GM12878 (cell line): ENCODE data around the gene TMEM178A. TPM values are rescaled to one million over a fixed set of nuclear protein-coding genes. Genes with fewer than 3 reads are reported as not detected.

Source experiments
- ATAC-seq: fragments of 200-7000 bp; cut with Tn5 transposase; 3 replicates; pipeline ENCODE4 v1.9.1; 2020; ENCODE audit warnings: mild to moderate bottlenecking, moderate library complexity
- BruUV-seq: library from RNA; stranded (reverse); fragments of 400-500 nt; replicated peaks from 2 replicates; lab custom pipeline; 2021; lab: Mats Ljungman, UMichigan
- CTCF ChIA-PET: fragments of 300-600 bp; sonication (Branson Sonifier 250); formaldehyde crosslinking; extraction: SDS; loops from one replicate; lab custom pipeline; 2021; ENCODE audit warnings: inconsistent platforms; lab: Yijun Ruan, JAX
- POLR2A ChIA-PET: fragments of 350-600 bp; formaldehyde crosslinking; extraction: SDS; loops from one replicate; lab custom pipeline; 2021; ENCODE audit warnings: inconsistent platforms; lab: Charles Lee
- RAD21 ChIA-PET: fragments of 300-600 bp; sonication (Branson Sonifier 250); formaldehyde crosslinking; loops from one replicate; lab custom pipeline; 2023; ENCODE audit warnings: antibody characterized with exemption; ENCODE audit not compliant: unreplicated experiment; lab: Charles Lee
- SMC1A ChIA-PET: fragments of 300-600 bp; sonication (Branson Sonifier 250); formaldehyde crosslinking; loops from one replicate; lab custom pipeline; 2023; ENCODE audit not compliant: unreplicated experiment, uncharacterized antibody; lab: Charles Lee
- DNase-seq: peaks from one replicate; pipeline ENCODE4 v3.0.0-alpha.2; 2011; ENCODE audit warnings: low read depth, low spot score
- FAIRE-seq: peaks from 3 replicates; lab custom pipeline; 2011; peaks lifted over from hg19 to GRCh38; lab: Jason Lieb, UNC
- H2AFZ ChIP-seq: 2 replicates; pipeline ENCODE4 v1.6.0; 2011; ENCODE audit warnings: low read depth, low read length, control low read depth; ENCODE audit not compliant: control insufficient read depth
- H3K27ac ChIP-seq: 2 replicates; pipeline ENCODE4 v1.5.1; 2011; ENCODE audit warnings: control low read depth; ENCODE audit not compliant: control insufficient read depth, insufficient read depth
- H3K27me3 ChIP-seq, 2 experiments: replicated peaks in 1 of 2; 2 replicates each; pipeline versions ENCODE4 v1.6.0 to v1.6.1; 2011; ENCODE audit warnings: low read length in 1 of 2; ENCODE audit not compliant: control insufficient read depth in 2 of 2, insufficient read depth in 2 of 2
- H3K36me3 ChIP-seq, 2 experiments: 2 replicates each; pipeline ENCODE4 v1.5.1; 2011; ENCODE audit warnings: low read length in 1 of 2; ENCODE audit not compliant: control insufficient read depth in 2 of 2, insufficient read depth in 2 of 2
- H3K4me1 ChIP-seq: 2 replicates; pipeline ENCODE4 v1.6.1; 2011; ENCODE audit warnings: mild to moderate bottlenecking, low read length, moderate library complexity, mixed read lengths; ENCODE audit not compliant: control insufficient read depth, insufficient read depth
- H3K4me2 ChIP-seq: 2 replicates; pipeline ENCODE4 v1.6.0; 2011; ENCODE audit warnings: control low read depth; ENCODE audit not compliant: control insufficient read depth, insufficient read depth
- H3K4me3 ChIP-seq: fragments of 200-600 bp; sonication (generic); 2 replicates; pipeline ENCODE4 v1.5.1; 2016
- H3K79me2 ChIP-seq: 2 replicates; pipeline ENCODE4 v1.6.0; 2011; ENCODE audit warnings: low read length; ENCODE audit not compliant: control insufficient read depth, insufficient read depth
- H3K9ac ChIP-seq: 2 replicates; pipeline ENCODE4 v1.8.0; 2011; ENCODE audit warnings: low read length, control low read depth, mixed read lengths; ENCODE audit not compliant: control insufficient read depth, insufficient read depth
- H3K9me3 ChIP-seq: replicated peaks from 3 replicates; pipeline ENCODE4 v1.5.1; 2011; ENCODE audit warnings: mild to moderate bottlenecking, low read length; ENCODE audit not compliant: control insufficient read depth, insufficient read depth
- H4K20me1 ChIP-seq: 2 replicates; pipeline ENCODE4 v1.6.0; 2011; ENCODE audit not compliant: control insufficient read depth, insufficient read depth
- CBX5 ChIP-seq: sonication (generic); IDR thresholded peaks from 2 replicates; pipeline ENCODE4 v1.6.1; 2016; ENCODE audit warnings: low read depth, moderate library complexity, mild to moderate bottlenecking, inconsistent platforms
- CHD4 ChIP-seq: fragments of 200-600 bp; sonication (generic); IDR thresholded peaks from 2 replicates; pipeline ENCODE4 v1.6.1; 2016; ENCODE audit warnings: mild to moderate bottlenecking
- GABPA ChIP-seq: IDR thresholded peaks from 2 replicates; pipeline ENCODE4 v1.6.1; 2014; ENCODE audit warnings: antibody characterized with exemption, low read depth, mild to moderate bottlenecking, inconsistent platforms
- MEF2A ChIP-seq: IDR thresholded peaks from 2 replicates; pipeline ENCODE4 v1.6.1; 2011; ENCODE audit warnings: low read depth, mild to moderate bottlenecking, low read length, moderate library complexity; ENCODE audit not compliant: insufficient read depth
- MTA2 ChIP-seq: fragments of 450-650 bp; IDR thresholded peaks from 2 replicates; pipeline ENCODE4 v1.6.1; 2016; ENCODE audit warnings: low read depth, mild to moderate bottlenecking, moderate library complexity
- RELA ChIP-seq: fragments of 450-650 bp; IDR thresholded peaks from 2 replicates; pipeline ENCODE4 v1.8.0; 2014; ENCODE audit warnings: borderline replicate concordance; ENCODE audit not compliant: partially characterized antibody
- RFX5 ChIP-seq: IDR thresholded peaks from 2 replicates; pipeline ENCODE4 v1.6.1; 2011; ENCODE audit warnings: low read depth, low read length, improper control_type of control experiment
- SMAD5 ChIP-seq: IDR thresholded peaks from 2 replicates; pipeline ENCODE4 v1.6.1; 2016; ENCODE audit warnings: antibody characterized with exemption, low read depth
- SUZ12 ChIP-seq: fragments of 200-600 bp; sonication (generic); IDR thresholded peaks from one replicate; pipeline ENCODE4 v1.6.1; 2018; ENCODE audit warnings: antibody characterized with exemption, mild to moderate bottlenecking; ENCODE audit not compliant: unreplicated experiment
- TCF12 ChIP-seq: IDR thresholded peaks from 2 replicates; pipeline ENCODE4 v1.6.1; 2011; ENCODE audit warnings: low read depth, mild to moderate bottlenecking, low read length
- whole genome bisulfite sequencing: methylation state at CpG from one replicate; pipeline ENCODE4 v1.1.6; 2016; ENCODE audit warnings: low lambda C conversion rate; ENCODE audit not compliant: insufficient replicate concordance, insufficient coverage; ENCODE audit errors: missing lambda C conversion rate; 5-methylcytosine and 5-hydroxymethylcytosine counted together
- in situ Hi-C: fragments of 300-500 bp; cut with MboI; formaldehyde crosslinking; loops from 9 replicates; pipeline ENCODE4 v1.14.3; 2018; ENCODE audit warnings: mixed read lengths
- intact Hi-C: fragments of 100-400 bp; cut with micrococcal nuclease; formaldehyde crosslinking; loops from one replicate; pipeline ENCODE4 v1.14.2; 2022; ENCODE audit not compliant: unreplicated experiment
- polyA plus RNA-seq, 11 experiments: library from polyadenylated mRNA; depleted of rRNA in 4 of 11; unstranded in 6 of 11; stranded (reverse) in 5 of 11; fragments of >200 nt; fragmentation: Nextera tagmentation in 4 of 11; fragmentation: Illumina TruSeq in 1 of 11; extraction: Ambion mirVana in 4 of 11; extraction: Trizol in 1 of 11; gene quantifications; 1 replicate in 1 of 11; 2 replicates in 10 of 11; pipeline versions ENCODE4 v1.2.1 to v1.2.3, GENCODE V29; 2011 to 2016; ENCODE audit warnings: inconsistent platforms in 2 of 11, missing spikeins in 2 of 11, low read depth in 1 of 11
- total RNA-seq, 4 experiments: library from RNA; depleted of rRNA in 3 of 4; stranded (reverse); fragments of >200 nt in 3 of 4; fragmentation: Illumina TruSeq in 1 of 4; extraction: Trizol in 1 of 4; gene quantifications; 2 replicates each; pipeline versions ENCODE4 v1.2.1 to v1.2.3, GENCODE V29; 2013 to 2021
- TF ChIP-seq, protein P1 (sequence below): IDR thresholded peaks from 2 replicates; pipeline ENCODE4 v1.6.1; 2012; ENCODE audit warnings: low read depth, low read length, improper control_type of control experiment
- TF ChIP-seq, protein P2 (sequence below): IDR thresholded peaks from 2 replicates; pipeline ENCODE4 v1.6.1; 2011; ENCODE audit warnings: mild to moderate bottlenecking, low read depth, low read length, moderate library complexity; ENCODE audit not compliant: insufficient replicate concordance
- TF ChIP-seq, protein P3 (sequence below): fragments of 450-650 bp; IDR thresholded peaks from 2 replicates; pipeline ENCODE4 v1.6.1; 2017; ENCODE audit warnings: mild to moderate bottlenecking, moderate library complexity
- TF ChIP-seq, protein P4 (sequence below): IDR thresholded peaks from 2 replicates; pipeline ENCODE4 v1.6.1; 2011; ENCODE audit warnings: borderline replicate concordance, low read depth, mild to moderate bottlenecking, moderate library complexity, low read length; ENCODE audit not compliant: insufficient read depth, poor library complexity, severe bottlenecking

Gene TMEM178A
- total and polyA plus RNA-seq, 10 of the 15 experiments (the other 5 are each of a cell fraction or from before 2014, with no cell fraction given), result not detected

DNA sequence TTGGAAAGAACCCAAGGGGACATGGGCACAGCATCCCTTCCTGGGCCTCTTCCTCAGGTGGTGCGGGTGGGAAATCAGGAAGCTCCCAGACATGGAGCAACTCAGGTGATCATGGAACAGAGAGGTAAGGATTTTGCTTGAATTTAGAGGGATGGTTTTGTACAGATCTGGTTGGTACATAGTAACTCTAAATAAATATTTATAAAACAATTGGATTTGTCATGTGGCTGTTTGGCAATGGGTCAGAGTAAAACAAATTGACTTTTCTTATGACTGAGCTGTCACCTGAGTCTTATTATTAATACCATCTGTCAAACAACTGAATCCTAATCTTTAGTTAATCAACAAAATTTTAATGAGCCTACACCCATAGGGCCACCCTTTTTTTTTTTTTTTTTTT is 19.4 kb upstream of the TMEM178A start (continued):
- TF ChIP-seq, protein P1, sequence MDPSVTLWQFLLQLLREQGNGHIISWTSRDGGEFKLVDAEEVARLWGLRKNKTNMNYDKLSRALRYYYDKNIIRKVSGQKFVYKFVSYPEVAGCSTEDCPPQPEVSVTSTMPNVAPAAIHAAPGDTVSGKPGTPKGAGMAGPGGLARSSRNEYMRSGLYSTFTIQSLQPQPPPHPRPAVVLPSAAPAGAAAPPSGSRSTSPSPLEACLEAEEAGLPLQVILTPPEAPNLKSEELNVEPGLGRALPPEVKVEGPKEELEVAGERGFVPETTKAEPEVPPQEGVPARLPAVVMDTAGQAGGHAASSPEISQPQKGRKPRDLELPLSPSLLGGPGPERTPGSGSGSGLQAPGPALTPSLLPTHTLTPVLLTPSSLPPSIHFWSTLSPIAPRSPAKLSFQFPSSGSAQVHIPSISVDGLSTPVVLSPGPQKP, result no peak
- TF ChIP-seq MTA2, result no peak
- TF ChIP-seq, protein P2, sequence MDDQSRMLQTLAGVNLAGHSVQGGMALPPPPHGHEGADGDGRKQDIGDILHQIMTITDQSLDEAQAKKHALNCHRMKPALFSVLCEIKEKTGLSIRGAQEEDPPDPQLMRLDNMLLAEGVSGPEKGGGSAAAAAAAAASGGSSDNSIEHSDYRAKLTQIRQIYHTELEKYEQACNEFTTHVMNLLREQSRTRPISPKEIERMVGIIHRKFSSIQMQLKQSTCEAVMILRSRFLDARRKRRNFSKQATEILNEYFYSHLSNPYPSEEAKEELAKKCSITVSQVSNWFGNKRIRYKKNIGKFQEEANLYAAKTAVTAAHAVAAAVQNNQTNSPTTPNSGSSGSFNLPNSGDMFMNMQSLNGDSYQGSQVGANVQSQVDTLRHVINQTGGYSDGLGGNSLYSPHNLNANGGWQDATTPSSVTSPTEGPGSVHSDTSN, result no peak

DNA sequence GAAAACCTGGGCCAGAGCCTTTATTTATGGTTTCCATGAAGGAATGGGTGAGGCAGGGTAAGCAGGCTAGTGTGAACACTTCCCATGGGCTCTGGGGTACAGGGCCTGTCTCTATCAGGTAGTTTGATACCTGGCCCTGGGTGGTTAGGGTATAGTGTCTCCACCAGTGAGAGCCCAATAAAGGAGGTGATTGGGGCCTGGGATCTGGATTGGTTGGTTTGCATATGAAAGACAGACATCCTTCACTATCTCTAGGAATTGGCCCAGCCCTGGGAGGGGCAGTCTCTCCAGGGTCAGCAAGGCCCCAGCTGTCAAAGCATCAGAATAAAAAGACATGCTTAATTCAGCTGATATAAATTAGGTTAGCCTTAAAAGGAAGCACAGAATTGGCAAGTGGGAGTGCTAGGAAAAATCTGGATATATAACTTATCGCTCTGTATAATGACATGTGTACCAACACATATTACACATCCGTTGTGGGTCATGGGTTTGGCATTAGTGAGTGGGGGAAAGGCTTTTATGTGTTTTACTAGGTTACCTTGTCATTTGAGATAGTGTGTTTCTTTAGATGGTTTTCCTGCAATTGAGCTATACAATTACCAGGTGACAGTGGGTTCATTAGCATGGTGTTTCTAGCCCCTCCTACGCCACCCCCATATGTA is 18.5 kb upstream of the TMEM178A start:
- ChIA-PET POLR2A (no interaction called here), CTCF (no interaction called here), SMC1A (no interaction called here), RAD21 (no interaction called here)
- Histone ChIP-seq H3K4me3 (no peak overlapping the region), H3K79me2 (no peaks in the 10 kb centered on the region), H3K27ac (no peak overlapping the region), H3K4me1 (no peaks in the 10 kb centered on the region), H4K20me1 (no peaks in the 10 kb centered on the region), H2AFZ (no peak overlapping the region), H3K36me3 (no peaks in the 10 kb centered on the region), H3K27me3 (no peaks in the 10 kb centered on the region), H3K4me2 (no peak overlapping the region), H3K9me3 (no peaks in the 10 kb centered on the region), H3K9ac (no peak overlapping the region)
- intact Hi-C loops (no loop called here), in situ Hi-C loops (no loop called here)
- ATAC-seq (no peak), DNase-seq (no peak), FAIRE-seq (no peak)
- no TSS peak for BruUV-seq
- 50% methylated on average over 3 of the region's 3 CpGs for WGBS
- TF ChIP-seq, protein P3, sequence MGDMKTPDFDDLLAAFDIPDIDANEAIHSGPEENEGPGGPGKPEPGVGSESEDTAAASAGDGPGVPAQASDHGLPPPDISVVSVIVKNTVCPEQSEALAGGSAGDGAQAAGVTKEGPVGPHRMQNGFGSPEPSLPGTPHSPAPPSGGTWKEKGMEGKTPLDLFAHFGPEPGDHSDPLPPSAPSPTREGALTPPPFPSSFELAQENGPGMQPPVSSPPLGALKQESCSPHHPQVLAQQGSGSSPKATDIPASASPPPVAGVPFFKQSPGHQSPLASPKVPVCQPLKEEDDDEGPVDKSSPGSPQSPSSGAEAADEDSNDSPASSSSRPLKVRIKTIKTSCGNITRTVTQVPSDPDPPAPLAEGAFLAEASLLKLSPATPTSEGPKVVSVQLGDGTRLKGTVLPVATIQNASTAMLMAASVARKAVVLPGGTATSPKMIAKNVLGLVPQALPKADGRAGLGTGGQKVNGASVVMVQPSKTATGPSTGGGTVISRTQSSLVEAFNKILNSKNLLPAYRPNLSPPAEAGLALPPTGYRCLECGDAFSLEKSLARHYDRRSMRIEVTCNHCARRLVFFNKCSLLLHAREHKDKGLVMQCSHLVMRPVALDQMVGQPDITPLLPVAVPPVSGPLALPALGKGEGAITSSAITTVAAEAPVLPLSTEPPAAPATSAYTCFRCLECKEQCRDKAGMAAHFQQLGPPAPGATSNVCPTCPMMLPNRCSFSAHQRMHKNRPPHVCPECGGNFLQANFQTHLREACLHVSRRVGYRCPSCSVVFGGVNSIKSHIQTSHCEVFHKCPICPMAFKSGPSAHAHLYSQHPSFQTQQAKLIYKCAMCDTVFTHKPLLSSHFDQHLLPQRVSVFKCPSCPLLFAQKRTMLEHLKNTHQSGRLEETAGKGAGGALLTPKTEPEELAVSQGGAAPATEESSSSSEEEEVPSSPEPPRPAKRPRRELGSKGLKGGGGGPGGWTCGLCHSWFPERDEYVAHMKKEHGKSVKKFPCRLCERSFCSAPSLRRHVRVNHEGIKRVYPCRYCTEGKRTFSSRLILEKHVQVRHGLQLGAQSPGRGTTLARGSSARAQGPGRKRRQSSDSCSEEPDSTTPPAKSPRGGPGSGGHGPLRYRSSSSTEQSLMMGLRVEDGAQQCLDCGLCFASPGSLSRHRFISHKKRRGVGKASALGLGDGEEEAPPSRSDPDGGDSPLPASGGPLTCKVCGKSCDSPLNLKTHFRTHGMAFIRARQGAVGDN, result no peak
- no peak for TF ChIP-seq SUZ12
- TF ChIP-seq, protein P4, sequence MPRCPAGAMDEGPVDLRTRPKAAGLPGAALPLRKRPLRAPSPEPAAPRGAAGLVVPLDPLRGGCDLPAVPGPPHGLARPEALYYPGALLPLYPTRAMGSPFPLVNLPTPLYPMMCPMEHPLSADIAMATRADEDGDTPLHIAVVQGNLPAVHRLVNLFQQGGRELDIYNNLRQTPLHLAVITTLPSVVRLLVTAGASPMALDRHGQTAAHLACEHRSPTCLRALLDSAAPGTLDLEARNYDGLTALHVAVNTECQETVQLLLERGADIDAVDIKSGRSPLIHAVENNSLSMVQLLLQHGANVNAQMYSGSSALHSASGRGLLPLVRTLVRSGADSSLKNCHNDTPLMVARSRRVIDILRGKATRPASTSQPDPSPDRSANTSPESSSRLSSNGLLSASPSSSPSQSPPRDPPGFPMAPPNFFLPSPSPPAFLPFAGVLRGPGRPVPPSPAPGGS, result no peak
- no peak for TF ChIP-seq SMAD5
- TF ChIP-seq MEF2A, result no peak
- TF ChIP-seq GABPA, result no peak
- TF ChIP-seq CBX5, result no peak
- no peak for TF ChIP-seq RELA
- TF ChIP-seq CHD4, result no peak
- no peak for TF ChIP-seq RFX5
- TF ChIP-seq TCF12, result no peak
